Measurements from ENCODE around the gene PRSS53.
"Not testable (repeated sequence)": the region's sequence is repeated elsewhere in the genome, so short reads cannot be mapped to it uniquely, and the experiment has no call there.

The PRSS53 gene

GRCh38 chr16:31117384-31118222, 28.9 kb upstream of the PRSS53 start, which contains the start of gene KAT8:
KAT8 (plus strand) TSS chr16:31117664; CDS start chr16:31117682, 18 bp downstream.
- peak; percentile 95 for DNase-seq (ENCODE audit: low read depth)

GRCh38 chr16:31114468-31114867, 25.7 kb upstream of the PRSS53 start:
- no peak for DNase-seq (ENCODE audit: low read depth)

GRCh38 chr16:31113121-31114120, 24.7 kb upstream of the PRSS53 start:
- DNase-seq (ENCODE audit: low read depth) = no peak

GRCh38 chr16:31112711-31113110, 24.0 kb upstream of the PRSS53 start:
- DNase-seq (ENCODE audit: low read depth) = no peak

GRCh38 chr16:31111881-31112466, 23.2 kb upstream of the PRSS53 start:
- no peak for DNase-seq (ENCODE audit: low read depth)

GRCh38 chr16:31110106-31111034, 21.6 kb upstream of the PRSS53 start:
- DNase-seq (ENCODE audit: low read depth) = no peak

GRCh38 chr16:31109622-31110021, 20.9 kb upstream of the PRSS53 start:
- no peak for DNase-seq (ENCODE audit: low read depth)

- no peak for DNase-seq (ENCODE audit: low read depth)
These were observed 20.2 kb upstream of the PRSS53 start for GRCh38 chr16:31108794-31109558.

GRCh38 chr16:31108035-31108793, 19.5 kb upstream of the PRSS53 start, which contains the start of gene BCKDK:
BCKDK (plus strand) TSS chr16:31108386; CDS start chr16:31109224, 838 bp downstream.
- peak; percentile 65 for DNase-seq (ENCODE audit: low read depth)

GRCh38 chr16:31107465-31107867, 18.7 kb upstream of the PRSS53 start:
- no peak for DNase-seq (ENCODE audit: low read depth)

GRCh38 chr16:31106509-31107464, 18.0 kb upstream of the PRSS53 start:
- no peak for DNase-seq (ENCODE audit: low read depth)

GRCh38 chr16:31105677-31106213, 17.0 kb upstream of the PRSS53 start:
- DNase-seq (ENCODE audit: low read depth) = peak; percentile 73

GRCh38 chr16:31100876-31101641, 12.3 kb upstream of the PRSS53 start:
- not testable (repeated sequence) for DNase-seq (ENCODE audit: low read depth)

GRCh38 chr16:31099860-31100638, 11.3 kb upstream of the PRSS53 start:
- DNase-seq (ENCODE audit: low read depth) = no peak

- DNase-seq (ENCODE audit: low read depth) = peak; percentile 87
These were observed 5.8 kb upstream of the PRSS53 start, which contains the start of gene VKORC1 for GRCh38 chr16:31094424-31095120. VKORC1 (minus strand) TSS chr16:31094797; CDS start chr16:31094729, 68 bp downstream.

- DNase-seq (ENCODE audit: low read depth) = no peak
These were observed 5.3 kb upstream of the PRSS53 start for GRCh38 chr16:31094088-31094423.

All from activated T-cell treated with anti-CD3 and anti-CD28 coated beads for 24 hours (primary cell).